NB4 (cell line): ENCODE measurements around the gene MXD4.

ENCODE experiments used
- DNase-seq: peaks from one replicate; pipeline ENCODE4 v3.0.0; 2010; ENCODE audit warnings: low read depth
- H3K4me3 ChIP-seq: one replicate; pipeline ENCODE4 v1.5.1; 2011; ENCODE audit warnings: mild to moderate bottlenecking, low read depth, low read length, moderate library complexity
- MAX ChIP-seq: IDR thresholded peaks from 2 replicates; pipeline ENCODE4 v1.6.1; 2011; ENCODE audit warnings: low read depth, low read length
- MYC ChIP-seq: IDR thresholded peaks from 2 replicates; pipeline ENCODE4 v1.6.1; 2011; ENCODE audit warnings: low read depth, low read length
- POLR2A ChIP-seq: IDR thresholded peaks from 2 replicates; pipeline ENCODE4 v1.6.1; 2011; ENCODE audit warnings: mild to moderate bottlenecking; ENCODE audit not compliant: insufficient read length; ENCODE audit errors: extremely low read depth
- TF ChIP-seq, protein P1 (sequence below): IDR thresholded peaks from one replicate; pipeline ENCODE4 v1.5.1; 2012; ENCODE audit warnings: low read depth, low read length

Gene MXD4

DNA sequence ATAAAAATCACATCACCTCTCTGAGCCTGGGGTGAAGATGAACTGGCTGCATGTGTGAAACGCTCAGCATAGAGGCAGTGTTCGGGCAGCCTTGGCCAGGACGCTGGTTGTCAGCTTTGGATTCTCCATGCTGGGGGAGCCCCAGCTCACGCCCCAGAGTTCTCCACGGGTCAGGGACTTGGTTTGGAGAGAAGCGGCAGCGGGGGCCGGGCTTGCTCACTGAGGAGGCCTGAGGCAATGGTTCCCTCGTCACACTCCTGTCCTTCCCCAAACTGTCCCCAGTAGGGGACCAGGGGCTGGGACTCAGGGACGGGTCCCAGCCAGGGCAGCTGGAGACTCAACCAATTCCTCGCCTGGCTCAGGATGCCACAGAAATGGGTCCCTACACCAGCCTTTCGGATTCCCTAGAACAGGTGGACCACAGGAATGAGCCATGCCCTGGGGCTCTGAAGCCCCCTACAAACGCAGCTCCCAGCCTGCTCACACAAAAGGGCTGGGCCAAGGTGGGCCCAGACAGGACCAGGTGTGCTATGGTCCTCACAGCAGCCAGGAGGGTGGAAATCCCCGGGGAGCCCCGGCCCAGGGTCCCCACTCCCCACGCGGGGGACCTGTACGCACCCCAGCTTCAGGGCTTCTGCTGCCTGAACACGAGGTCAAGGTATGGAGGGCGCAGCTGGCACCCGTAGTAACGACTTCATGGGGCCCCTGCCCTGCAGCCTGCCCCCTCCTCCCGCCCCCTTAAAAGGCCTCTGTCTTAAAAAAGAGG lies 1.4 kb downstream of the MXD4 start:
- H3K4me3 ChIP-seq, result peak overlapping the region; percentile 55
- TF ChIP-seq, protein P1, sequence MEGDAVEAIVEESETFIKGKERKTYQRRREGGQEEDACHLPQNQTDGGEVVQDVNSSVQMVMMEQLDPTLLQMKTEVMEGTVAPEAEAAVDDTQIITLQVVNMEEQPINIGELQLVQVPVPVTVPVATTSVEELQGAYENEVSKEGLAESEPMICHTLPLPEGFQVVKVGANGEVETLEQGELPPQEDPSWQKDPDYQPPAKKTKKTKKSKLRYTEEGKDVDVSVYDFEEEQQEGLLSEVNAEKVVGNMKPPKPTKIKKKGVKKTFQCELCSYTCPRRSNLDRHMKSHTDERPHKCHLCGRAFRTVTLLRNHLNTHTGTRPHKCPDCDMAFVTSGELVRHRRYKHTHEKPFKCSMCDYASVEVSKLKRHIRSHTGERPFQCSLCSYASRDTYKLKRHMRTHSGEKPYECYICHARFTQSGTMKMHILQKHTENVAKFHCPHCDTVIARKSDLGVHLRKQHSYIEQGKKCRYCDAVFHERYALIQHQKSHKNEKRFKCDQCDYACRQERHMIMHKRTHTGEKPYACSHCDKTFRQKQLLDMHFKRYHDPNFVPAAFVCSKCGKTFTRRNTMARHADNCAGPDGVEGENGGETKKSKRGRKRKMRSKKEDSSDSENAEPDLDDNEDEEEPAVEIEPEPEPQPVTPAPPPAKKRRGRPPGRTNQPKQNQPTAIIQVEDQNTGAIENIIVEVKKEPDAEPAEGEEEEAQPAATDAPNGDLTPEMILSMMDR, result no peak
- TF ChIP-seq MYC (no peak), POLR2A (no peak), MAX (no peak)
- DNase-seq, result peak; percentile 26

GRCh38 chr4:2259541-2260343 lies 2.2 kb downstream of the MXD4 start:
- no peak overlapping the region for H3K4me3 ChIP-seq
- no peak for DNase-seq
- TF ChIP-seq, protein P1, result no peak
- TF ChIP-seq MYC, result no peak
- no peak for TF ChIP-seq POLR2A
- TF ChIP-seq MAX, result no peak

- TF ChIP-seq MAX, result no peak
- TF ChIP-seq, protein P1, result no peak
- TF ChIP-seq MYC, result no peak
- no peak for TF ChIP-seq POLR2A
- H3K4me3 ChIP-seq, result no peak overlapping the region
- DNase-seq, result no peak
These were observed 2.8 kb downstream of the MXD4 start for GRCh38 chr4:2259036-2259540.

GRCh38 chr4:2258091-2259035 lies 3.5 kb downstream of the MXD4 start:
- H3K4me3 ChIP-seq, result no peak overlapping the region
- no peak for DNase-seq

More at GRCh38 chr4:2258091-2259035, 3.5 kb downstream of the MXD4 start:
- TF ChIP-seq, protein P1, result no peak
- TF ChIP-seq POLR2A, result no peak
- no peak for TF ChIP-seq MYC
- no peak for TF ChIP-seq MAX
